HEK293 (cell line): ENCODE measurements around the gene ZNF559.

Source experiments
- CTCF ChIA-PET: fragments of 350-600 bp; formaldehyde crosslinking; extraction: SDS; loops from one replicate; lab custom pipeline; 2021; ENCODE audit warnings: antibody characterized with exemption; lab: Yijun Ruan, JAX
- POLR2A ChIA-PET: fragments of 300-600 bp; formaldehyde crosslinking; extraction: SDS; loops from one replicate; lab custom pipeline; 2020; ENCODE audit warnings: antibody characterized with exemption, inconsistent platforms; lab: Yijun Ruan, JAX
- H3K27ac ChIP-seq: fragments of 200-500 bp; sonication (Bioruptor generic); 2 replicates; pipeline ENCODE4 v1.5.1; 2014; ENCODE audit warnings: low read depth, low read length, control low read depth, inconsistent platforms; ENCODE audit errors: extremely low read depth
- H3K36me3 ChIP-seq, 2 experiments: fragments of 200-500 bp in 1 of 2; sonication (Bioruptor generic) in 1 of 2; 1 replicate in 1 of 2; 2 replicates in 1 of 2; pipeline ENCODE4 v1.5.1; 2014 to 2017; ENCODE audit warnings: inconsistent platforms in 2 of 2, low read length in 2 of 2; ENCODE audit not compliant: control insufficient read depth in 2 of 2, insufficient read depth in 1 of 2
- H3K4me1 ChIP-seq: fragments of 200-500 bp; sonication (Bioruptor generic); 2 replicates; pipeline ENCODE4 v1.5.1; 2014; ENCODE audit warnings: mild to moderate bottlenecking, low read length, inconsistent platforms; ENCODE audit not compliant: control insufficient read depth, insufficient read depth
- H3K4me3 ChIP-seq: 2 replicates; pipeline ENCODE4 v1.5.1; 2011; ENCODE audit warnings: low read depth, mild to moderate bottlenecking, control low read depth, low read length, moderate library complexity
- H3K9me3 ChIP-seq: fragments of 200-500 bp; sonication (Bioruptor generic); 2 replicates; pipeline ENCODE4 v1.5.1; 2014; ENCODE audit warnings: low read depth, low read length, inconsistent platforms; ENCODE audit not compliant: control insufficient read depth, insufficient read depth
- MEIS1 ChIP-seq: sonication (generic); formaldehyde crosslinking; IDR thresholded peaks from 2 replicates; pipeline ENCODE4 v1.8.1; 2022; ENCODE audit warnings: missing genetic modification reagents, mild to moderate bottlenecking, borderline replicate concordance
- SCRT1 ChIP-seq: fragments of 450-650 bp; formaldehyde crosslinking; IDR thresholded peaks from 2 replicates; pipeline ENCODE4 v1.5.1; 2016; ENCODE audit warnings: missing biosample characterization, missing genetic modification characterization, borderline replicate concordance
- SETDB1 ChIP-seq: IDR thresholded peaks from one replicate; pipeline ENCODE4 v1.6.1; 2017; ENCODE audit warnings: mild to moderate bottlenecking, low read length, moderate library complexity, mixed read lengths; ENCODE audit not compliant: insufficient read length
- TCF7L2 ChIP-seq: IDR thresholded peaks from 2 replicates; pipeline ENCODE4 v1.6.1; 2011; ENCODE audit warnings: low read depth, mild to moderate bottlenecking, inconsistent platforms, low read length, moderate library complexity, borderline replicate concordance
- TRIM28 ChIP-seq: IDR thresholded peaks from 2 replicates; pipeline ENCODE4 v1.6.1; 2011; ENCODE audit warnings: low read length, control low read depth, borderline replicate concordance
- ZBTB10 ChIP-seq: fragments of 450-650 bp; formaldehyde crosslinking; IDR thresholded peaks from 2 replicates; pipeline ENCODE4 v1.5.1; 2016; ENCODE audit warnings: missing biosample characterization, missing genetic modification characterization
- ZBTB17 ChIP-seq: fragments of 450-650 bp; formaldehyde crosslinking; IDR thresholded peaks from 2 replicates; pipeline ENCODE4 v1.5.1; 2016; ENCODE audit warnings: missing biosample characterization, missing genetic modification characterization
- ZNF19 ChIP-seq: fragments of 450-650 bp; formaldehyde crosslinking; IDR thresholded peaks from 2 replicates; pipeline ENCODE4; 2016; ENCODE audit warnings: missing biosample characterization, missing genetic modification characterization, low read depth
- ZNF274 ChIP-seq, 2 experiments: fragments of 200-500 bp in 1 of 2; fragments of 450-650 bp in 1 of 2; sonication (Bioruptor generic) in 1 of 2; formaldehyde crosslinking in 1 of 2; IDR thresholded peaks; 2 replicates each; pipeline versions ENCODE4 v1.5.1 to v1.6.1; 2014 to 2016; ENCODE audit warnings: borderline replicate concordance in 1 of 2, inconsistent platforms in 1 of 2, low read length in 1 of 2, missing biosample characterization in 1 of 2, missing genetic modification characterization in 1 of 2
- ZNF48 ChIP-seq: fragments of 450-650 bp; formaldehyde crosslinking; IDR thresholded peaks from 2 replicates; pipeline ENCODE4 v1.5.1; 2016; ENCODE audit warnings: missing biosample characterization, missing genetic modification characterization
- ZNF521 ChIP-seq: fragments of 450-650 bp; formaldehyde crosslinking; IDR thresholded peaks from 2 replicates; pipeline ENCODE4 v1.5.1; 2017; ENCODE audit warnings: missing biosample characterization, mild to moderate bottlenecking, missing genetic modification characterization
- ZNF530 ChIP-seq: fragments of 450-650 bp; formaldehyde crosslinking; IDR thresholded peaks from 2 replicates; pipeline ENCODE4 v1.5.1; 2016; ENCODE audit warnings: low read depth, missing biosample characterization, missing genetic modification characterization
- ZNF621 ChIP-seq: fragments of 450-650 bp; formaldehyde crosslinking; IDR thresholded peaks from 2 replicates; pipeline ENCODE4 v1.5.1; 2017; ENCODE audit warnings: missing biosample characterization, missing genetic modification characterization
- ZNF623 ChIP-seq: fragments of 450-650 bp; formaldehyde crosslinking; IDR thresholded peaks from 2 replicates; pipeline ENCODE4 v1.5.1; 2016; ENCODE audit warnings: missing biosample characterization, missing genetic modification characterization
- ZNF654 ChIP-seq: fragments of 450-650 bp; formaldehyde crosslinking; IDR thresholded peaks from 2 replicates; pipeline ENCODE4 v1.5.1; 2016; ENCODE audit warnings: low read depth, missing biosample characterization, missing genetic modification characterization
- ZNF777 ChIP-seq: fragments of 450-650 bp; formaldehyde crosslinking; IDR thresholded peaks from 2 replicates; pipeline ENCODE4 v1.5.1; 2017; ENCODE audit warnings: missing biosample characterization, missing genetic modification characterization, borderline replicate concordance
- ZNF830 ChIP-seq: fragments of 450-650 bp; IDR thresholded peaks from 2 replicates; pipeline ENCODE4 v1.5.0; 2018; ENCODE audit warnings: missing biosample characterization, missing genetic modification characterization, low read depth, mild to moderate bottlenecking, moderate library complexity
- ZSCAN5A ChIP-seq: fragments of 450-650 bp; formaldehyde crosslinking; IDR thresholded peaks from 2 replicates; pipeline ENCODE4 v1.5.1; 2016; ENCODE audit warnings: missing biosample characterization, missing genetic modification characterization
- TF ChIP-seq, protein P1 (sequence below): fragments of 450-650 bp; formaldehyde crosslinking; IDR thresholded peaks from 2 replicates; pipeline ENCODE4 v1.5.1; 2016; ENCODE audit warnings: missing biosample characterization, missing genetic modification characterization, borderline replicate concordance
- TF ChIP-seq, protein P2 (sequence below): fragments of 450-650 bp; formaldehyde crosslinking; IDR thresholded peaks from 2 replicates; pipeline ENCODE4 v1.5.1; 2017; ENCODE audit warnings: missing biosample characterization, mild to moderate bottlenecking, missing genetic modification characterization, moderate library complexity
- TF ChIP-seq, protein P3 (sequence below): fragments of 450-650 bp; formaldehyde crosslinking; IDR thresholded peaks from 2 replicates; pipeline ENCODE4 v1.5.1; 2016; ENCODE audit warnings: missing biosample characterization, missing genetic modification characterization

Gene ZNF559

DNA sequence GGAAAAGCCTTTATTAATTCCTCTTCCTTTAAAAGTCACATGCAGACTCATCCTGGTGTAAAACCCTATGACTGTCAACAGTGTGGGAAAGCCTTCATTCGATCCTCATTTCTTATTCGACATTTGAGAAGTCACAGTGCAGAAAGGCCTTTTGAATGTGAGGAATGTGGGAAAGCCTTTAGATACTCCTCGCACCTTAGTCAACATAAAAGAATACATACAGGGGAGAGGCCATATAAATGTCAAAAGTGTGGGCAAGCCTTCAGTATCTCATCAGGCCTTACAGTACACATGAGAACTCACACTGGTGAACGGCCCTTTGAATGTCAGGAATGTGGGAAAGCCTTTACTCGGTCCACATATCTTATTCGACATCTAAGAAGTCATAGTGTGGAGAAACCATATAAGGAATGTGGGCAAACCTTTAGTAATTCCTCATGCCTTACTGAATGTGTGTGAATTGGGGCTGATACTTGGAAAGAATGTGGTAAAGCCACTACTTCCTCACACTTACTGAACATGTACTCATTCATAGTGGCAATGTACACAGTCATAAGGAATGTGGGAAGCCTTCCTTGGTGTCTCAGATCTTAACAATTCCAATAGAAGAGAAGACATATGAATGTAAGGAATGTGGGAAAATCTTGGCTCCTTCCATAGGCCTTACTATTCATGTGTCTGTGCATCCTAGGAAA lies 18.8 kb downstream of the ZNF559 start:
- no peaks in the 10 kb centered on the region; the same call in none of the 2 replicates for H3K9me3 ChIP-seq
- CTCF ChIA-PET = interaction anchor here (0.8 kb wide), 1 partner anchor 31 kb away, joined by 4 read pairs; no protein-coding TSS in a partner anchor

DNA sequence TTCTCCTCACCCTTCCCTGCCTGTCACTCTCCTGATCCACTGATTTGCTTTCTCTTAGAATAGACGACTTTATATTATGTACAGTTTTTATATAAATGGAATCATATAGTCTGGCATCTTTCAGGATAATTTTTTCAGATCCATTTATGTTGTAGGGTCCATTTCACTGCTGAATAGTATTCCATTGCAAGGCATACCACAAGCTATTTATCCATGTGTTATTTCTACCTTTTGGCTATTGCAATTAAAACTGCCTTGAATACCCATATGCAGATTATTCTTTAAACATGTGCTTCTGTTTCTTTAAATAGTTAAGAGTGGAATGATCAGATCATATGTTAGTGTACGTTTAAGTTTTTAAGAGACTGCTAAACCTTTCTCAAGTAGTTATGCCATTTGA lies 21.0 kb downstream of the ZNF559 start:
- Histone ChIP-seq H3K36me3 (peaks cover 4 to 40% of the 10 kb centered on the region in 2 experiments; a peak in 2 of 3 replicates), H3K4me3 (no peak overlapping the region), H3K9me3 (no peaks in the 10 kb centered on the region; the same call in none of the 2 replicates), H3K27ac (no peak overlapping the region), H3K4me1 (no peaks in the 10 kb centered on the region)
- CTCF ChIA-PET = interaction anchor here (0.6 kb wide), 1 partner anchor 585 kb away, joined by 5 read pairs; no protein-coding TSS in a partner anchor
- POLR2A ChIA-PET = no interaction called here
- TF ChIP-seq, protein P1, sequence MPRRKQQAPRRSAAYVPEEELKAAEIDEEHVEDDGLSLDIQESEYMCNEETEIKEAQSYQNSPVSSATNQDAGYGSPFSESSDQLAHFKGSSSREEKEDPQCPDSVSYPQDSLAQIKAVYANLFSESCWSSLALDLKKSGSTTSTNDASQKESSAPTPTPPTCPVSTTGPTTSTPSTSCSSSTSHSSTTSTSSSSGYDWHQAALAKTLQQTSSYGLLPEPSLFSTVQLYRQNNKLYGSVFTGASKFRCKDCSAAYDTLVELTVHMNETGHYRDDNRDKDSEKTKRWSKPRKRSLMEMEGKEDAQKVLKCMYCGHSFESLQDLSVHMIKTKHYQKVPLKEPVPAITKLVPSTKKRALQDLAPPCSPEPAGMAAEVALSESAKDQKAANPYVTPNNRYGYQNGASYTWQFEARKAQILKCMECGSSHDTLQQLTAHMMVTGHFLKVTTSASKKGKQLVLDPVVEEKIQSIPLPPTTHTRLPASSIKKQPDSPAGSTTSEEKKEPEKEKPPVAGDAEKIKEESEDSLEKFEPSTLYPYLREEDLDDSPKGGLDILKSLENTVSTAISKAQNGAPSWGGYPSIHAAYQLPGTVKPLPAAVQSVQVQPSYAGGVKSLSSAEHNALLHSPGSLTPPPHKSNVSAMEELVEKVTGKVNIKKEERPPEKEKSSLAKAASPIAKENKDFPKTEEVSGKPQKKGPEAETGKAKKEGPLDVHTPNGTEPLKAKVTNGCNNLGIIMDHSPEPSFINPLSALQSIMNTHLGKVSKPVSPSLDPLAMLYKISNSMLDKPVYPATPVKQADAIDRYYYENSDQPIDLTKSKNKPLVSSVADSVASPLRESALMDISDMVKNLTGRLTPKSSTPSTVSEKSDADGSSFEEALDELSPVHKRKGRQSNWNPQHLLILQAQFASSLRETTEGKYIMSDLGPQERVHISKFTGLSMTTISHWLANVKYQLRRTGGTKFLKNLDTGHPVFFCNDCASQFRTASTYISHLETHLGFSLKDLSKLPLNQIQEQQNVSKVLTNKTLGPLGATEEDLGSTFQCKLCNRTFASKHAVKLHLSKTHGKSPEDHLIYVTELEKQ (tag by site-specific recombination) = no peak
- TF ChIP-seq ZNF777 (tag by site-specific recombination) (no peak), SCRT1 (tag by site-specific recombination) (no peak), ZNF19 (tag by site-specific recombination) (no peak), ZNF654 (no peak), ZNF521 (tag by site-specific recombination) (no peak), ZNF830 (no peak), ZBTB10 (tag by site-specific recombination) (no peak), MEIS1 (CRISPR knock-in tag) (no peak), ZNF530 (tag by site-specific recombination) (no peak), TCF7L2 (no peak)

More for the DNA sequence above, 18.8 kb downstream of the ZNF559 start:
- H3K4me1 ChIP-seq = no peaks in the 10 kb centered on the region
- peaks cover 0 to 55% of the 10 kb centered on the region in 2 experiments; a peak in 1 of 3 replicates for H3K36me3 ChIP-seq
- POLR2A ChIA-PET = no interaction called here
- no peak overlapping the region for H3K27ac ChIP-seq
- H3K4me3 ChIP-seq = no peak overlapping the region
- TF ChIP-seq SETDB1 = peak; percentile 100
- TF ChIP-seq, protein P2, sequence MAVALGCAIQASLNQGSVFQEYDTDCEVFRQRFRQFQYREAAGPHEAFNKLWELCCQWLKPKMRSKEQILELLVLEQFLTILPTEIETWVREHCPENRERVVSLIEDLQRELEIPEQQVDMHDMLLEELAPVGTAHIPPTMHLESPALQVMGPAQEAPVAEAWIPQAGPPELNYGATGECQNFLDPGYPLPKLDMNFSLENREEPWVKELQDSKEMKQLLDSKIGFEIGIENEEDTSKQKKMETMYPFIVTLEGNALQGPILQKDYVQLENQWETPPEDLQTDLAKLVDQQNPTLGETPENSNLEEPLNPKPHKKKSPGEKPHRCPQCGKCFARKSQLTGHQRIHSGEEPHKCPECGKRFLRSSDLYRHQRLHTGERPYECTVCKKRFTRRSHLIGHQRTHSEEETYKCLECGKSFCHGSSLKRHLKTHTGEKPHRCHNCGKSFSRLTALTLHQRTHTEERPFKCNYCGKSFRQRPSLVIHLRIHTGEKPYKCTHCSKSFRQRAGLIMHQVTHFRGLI (tag by site-specific recombination) = no peak
- peak; percentile 86 for TF ChIP-seq ZNF274 (IDR thresholded peaks at IDR 0.05; ENCODE audit: low read length)
- peak; percentile 95 for TF ChIP-seq ZNF274 (tag by site-specific recombination; IDR thresholded peaks at IDR 0.05; ENCODE audit: borderline replicate concordance)
- TF ChIP-seq TRIM28 = peak; percentile 98; the same call in 1 of the 2 replicates
- no peak for TF ChIP-seq ZBTB17
- TF ChIP-seq, protein P3, sequence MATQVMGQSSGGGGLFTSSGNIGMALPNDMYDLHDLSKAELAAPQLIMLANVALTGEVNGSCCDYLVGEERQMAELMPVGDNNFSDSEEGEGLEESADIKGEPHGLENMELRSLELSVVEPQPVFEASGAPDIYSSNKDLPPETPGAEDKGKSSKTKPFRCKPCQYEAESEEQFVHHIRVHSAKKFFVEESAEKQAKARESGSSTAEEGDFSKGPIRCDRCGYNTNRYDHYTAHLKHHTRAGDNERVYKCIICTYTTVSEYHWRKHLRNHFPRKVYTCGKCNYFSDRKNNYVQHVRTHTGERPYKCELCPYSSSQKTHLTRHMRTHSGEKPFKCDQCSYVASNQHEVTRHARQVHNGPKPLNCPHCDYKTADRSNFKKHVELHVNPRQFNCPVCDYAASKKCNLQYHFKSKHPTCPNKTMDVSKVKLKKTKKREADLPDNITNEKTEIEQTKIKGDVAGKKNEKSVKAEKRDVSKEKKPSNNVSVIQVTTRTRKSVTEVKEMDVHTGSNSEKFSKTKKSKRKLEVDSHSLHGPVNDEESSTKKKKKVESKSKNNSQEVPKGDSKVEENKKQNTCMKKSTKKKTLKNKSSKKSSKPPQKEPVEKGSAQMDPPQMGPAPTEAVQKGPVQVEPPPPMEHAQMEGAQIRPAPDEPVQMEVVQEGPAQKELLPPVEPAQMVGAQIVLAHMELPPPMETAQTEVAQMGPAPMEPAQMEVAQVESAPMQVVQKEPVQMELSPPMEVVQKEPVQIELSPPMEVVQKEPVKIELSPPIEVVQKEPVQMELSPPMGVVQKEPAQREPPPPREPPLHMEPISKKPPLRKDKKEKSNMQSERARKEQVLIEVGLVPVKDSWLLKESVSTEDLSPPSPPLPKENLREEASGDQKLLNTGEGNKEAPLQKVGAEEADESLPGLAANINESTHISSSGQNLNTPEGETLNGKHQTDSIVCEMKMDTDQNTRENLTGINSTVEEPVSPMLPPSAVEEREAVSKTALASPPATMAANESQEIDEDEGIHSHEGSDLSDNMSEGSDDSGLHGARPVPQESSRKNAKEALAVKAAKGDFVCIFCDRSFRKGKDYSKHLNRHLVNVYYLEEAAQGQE (tag by site-specific recombination) = no peak
- TF ChIP-seq ZNF48 (tag by site-specific recombination) = no peak
- no peak for TF ChIP-seq ZNF621
- no peak for TF ChIP-seq ZNF623 (tag by site-specific recombination)
- TF ChIP-seq ZSCAN5A (tag by site-specific recombination) = no peak
